H1 (cell line): ENCODE results near the gene NOS1AP. TPM values are rescaled to one million over a fixed set of nuclear protein-coding genes. Genes with fewer than 3 reads are reported as not detected.

Experiments
- CTCF ChIA-PET: fragments of 300-600 bp; sonication (Branson Sonifier 250); formaldehyde crosslinking; loops from one replicate; lab custom pipeline; 2021; ENCODE audit not compliant: partially characterized antibody; lab: Charles Lee
- POLR2A ChIA-PET: fragments of 300-600 bp; sonication (Branson Sonifier 250); formaldehyde crosslinking; loops from one replicate; lab custom pipeline; 2021; ENCODE audit warnings: inconsistent platforms; ENCODE audit not compliant: partially characterized antibody; lab: Charles Lee
- DNase-seq, 2 experiments: peaks; one replicate each; pipeline versions ENCODE4 v3.0.0 to v3.0.0-alpha.2; 2010 to 2022; ENCODE audit warnings: low spot score in 2 of 2, low read depth in 1 of 2, mixed read lengths in 1 of 2
- FAIRE-seq: peaks from 2 replicates; lab custom pipeline; 2011; peaks lifted over from hg19 to GRCh38; lab: Jason Lieb, UNC
- H2AFZ ChIP-seq: 2 replicates; pipeline ENCODE4 v1.8.1; 2012; ENCODE audit warnings: low read length, inconsistent platforms
- H2AK5ac ChIP-seq: 2 replicates; pipeline ENCODE4 v1.6.1; 2013; ENCODE audit warnings: low read depth, low read length
- H2BK120ac ChIP-seq: replicated peaks from 2 replicates; pipeline ENCODE3; 2013; ENCODE audit warnings: low read depth, low read length, inconsistent platforms
- H2BK12ac ChIP-seq: 2 replicates; pipeline ENCODE4 v1.6.1; 2013; ENCODE audit warnings: low read depth, low read length
- H2BK15ac ChIP-seq: 2 replicates; pipeline ENCODE4 v1.6.1; 2013; ENCODE audit warnings: low read length
- H2BK20ac ChIP-seq: 2 replicates; pipeline ENCODE4 v1.6.1; 2013; ENCODE audit warnings: low read length
- H2BK5ac ChIP-seq: 2 replicates; pipeline ENCODE4 v1.6.1; 2013; ENCODE audit warnings: low read depth, low read length
- H3K14ac ChIP-seq: 2 replicates; pipeline ENCODE4 v1.6.1; 2013; ENCODE audit warnings: inconsistent platforms; ENCODE audit not compliant: insufficient read length
- H3K18ac ChIP-seq: 2 replicates; pipeline ENCODE4 v1.6.1; 2013; ENCODE audit warnings: low read length; ENCODE audit errors: extremely low read depth
- H3K23ac ChIP-seq: 2 replicates; pipeline ENCODE4 v1.6.1; 2013; ENCODE audit warnings: inconsistent platforms; ENCODE audit not compliant: insufficient read length
- H3K23me2 ChIP-seq: 2 replicates; pipeline ENCODE4 v1.6.1; 2013; ENCODE audit warnings: low read depth, low read length
- H3K27ac ChIP-seq: 2 replicates; pipeline ENCODE4 v1.6.1; 2011; ENCODE audit warnings: low read depth, low read length, inconsistent platforms
- H3K27me3 ChIP-seq, 4 experiments: replicated peaks in 1 of 4; 1 replicate in 1 of 4; 2 replicates in 3 of 4; pipeline versions ENCODE4 v1.6.1 to v1.8.1; 2011 to 2013; ENCODE audit warnings: low read length in 3 of 4, mild to moderate bottlenecking in 3 of 4, inconsistent platforms in 2 of 4, mixed read lengths in 2 of 4, moderate library complexity in 1 of 4; ENCODE audit not compliant: control insufficient read depth in 3 of 4, insufficient read depth in 3 of 4; ENCODE audit errors: extremely low read depth in 1 of 4
- H3K36me3 ChIP-seq, 4 experiments: 2 replicates each; pipeline versions ENCODE4 v1.6.1 to v1.8.1; 2011 to 2013; ENCODE audit warnings: mild to moderate bottlenecking in 4 of 4, low read length in 3 of 4, moderate library complexity in 2 of 4, control low read depth in 1 of 4, inconsistent platforms in 1 of 4; ENCODE audit not compliant: insufficient read depth in 4 of 4, control insufficient read depth in 2 of 4
- H3K4ac ChIP-seq: replicated peaks from 2 replicates; pipeline ENCODE3; 2013; ENCODE audit warnings: low read length, low read depth, mixed read lengths, inconsistent platforms; ENCODE audit not compliant: insufficient read length
- H3K4me1 ChIP-seq, 4 experiments: replicated peaks in 1 of 4; 1 replicate in 1 of 4; 2 replicates in 3 of 4; pipeline versions ENCODE4 v1.6.1 to v1.8.1; 2011 to 2013; ENCODE audit warnings: low read length in 3 of 4, inconsistent platforms in 2 of 4, mixed read lengths in 1 of 4; ENCODE audit not compliant: insufficient read depth in 4 of 4, control insufficient read depth in 3 of 4
- H3K4me2 ChIP-seq, 2 experiments: 2 replicates each; pipeline versions ENCODE4 v1.6.1 to v1.8.1; 2011 to 2013; ENCODE audit warnings: low read depth in 2 of 2, low read length in 2 of 2, control low read depth in 1 of 2, inconsistent platforms in 1 of 2, mild to moderate bottlenecking in 1 of 2; ENCODE audit not compliant: insufficient read depth in 1 of 2
- H3K4me3 ChIP-seq, 4 experiments: fragments of 200-600, 300-600 bp in 1 of 4; sonication (generic), shearing (Covaris generic), sonication (Bioruptor Twin) in 1 of 4; 2 replicates each; pipeline versions ENCODE4 v1.5.1 to v1.8.1; 2011 to 2016; ENCODE audit warnings: low read length in 4 of 4, low read depth in 3 of 4, control low read depth in 2 of 4, inconsistent platforms in 2 of 4, mild to moderate bottlenecking in 2 of 4, mixed read lengths in 1 of 4, moderate library complexity in 1 of 4; ENCODE audit not compliant: insufficient read depth in 2 of 4; ENCODE audit errors: extremely low read depth in 1 of 4
- H3K56ac ChIP-seq: replicated peaks from 2 replicates; pipeline ENCODE3; 2013; ENCODE audit warnings: low read depth, mild to moderate bottlenecking, mixed read lengths, low read length, inconsistent platforms; ENCODE audit not compliant: insufficient read length
- H3K79me1 ChIP-seq: 2 replicates; pipeline ENCODE4 v1.6.1; 2013; ENCODE audit warnings: low read depth, low read length, control low read depth
- H3K79me2 ChIP-seq, 2 experiments: 2 replicates each; pipeline versions ENCODE4 v1.6.1 to v1.8.1; 2012 to 2013; ENCODE audit warnings: low read length in 2 of 2, mild to moderate bottlenecking in 2 of 2, inconsistent platforms in 1 of 2; ENCODE audit not compliant: insufficient read depth in 2 of 2, control insufficient read depth in 1 of 2
- H3K9ac ChIP-seq, 4 experiments: replicated peaks in 1 of 4; 1 replicate in 1 of 4; 2 replicates in 3 of 4; pipeline versions ENCODE4 v1.6.1 to v1.8.1; 2011 to 2013; ENCODE audit warnings: low read depth in 3 of 4, low read length in 3 of 4, control low read depth in 2 of 4, mild to moderate bottlenecking in 2 of 4, moderate library complexity in 2 of 4, inconsistent platforms in 1 of 4; ENCODE audit errors: extremely low read depth in 1 of 4
- H3K9me3 ChIP-seq, 2 experiments: 2 replicates each; pipeline versions ENCODE4 v1.6.1 to v1.8.1; 2012 to 2013; ENCODE audit warnings: mild to moderate bottlenecking in 2 of 2, moderate library complexity in 2 of 2, control low read depth in 1 of 2, inconsistent platforms in 1 of 2, low read depth in 1 of 2, low read length in 1 of 2, mixed read lengths in 1 of 2; ENCODE audit not compliant: insufficient read depth in 2 of 2
- H4K20me1 ChIP-seq, 2 experiments: replicated peaks in 1 of 2; 2 replicates each; pipeline versions ENCODE3 to v1.8.1; 2011 to 2013; ENCODE audit warnings: inconsistent platforms in 2 of 2, low read length in 2 of 2, mild to moderate bottlenecking in 1 of 2; ENCODE audit not compliant: insufficient read depth in 2 of 2, control insufficient read depth in 1 of 2
- H4K5ac ChIP-seq: 2 replicates; pipeline ENCODE4 v1.6.1; 2013; ENCODE audit warnings: low read length, low read depth, mixed read lengths, inconsistent platforms; ENCODE audit not compliant: insufficient read length
- H4K8ac ChIP-seq: 2 replicates; pipeline ENCODE4 v1.8.0; 2013; ENCODE audit warnings: mild to moderate bottlenecking, moderate library complexity, low read length, inconsistent platforms; ENCODE audit not compliant: insufficient read depth; ENCODE audit errors: extremely low read depth
- H4K91ac ChIP-seq: replicated peaks from 2 replicates; pipeline ENCODE3; 2013; ENCODE audit warnings: low read length, mixed read lengths, inconsistent platforms; ENCODE audit not compliant: insufficient read length
- HDAC2 ChIP-seq, 2 experiments: fragments of 300-600 bp in 1 of 2; sonication (generic) in 1 of 2; IDR thresholded peaks; 2 replicates each; pipeline ENCODE4 v1.6.1; 2011 to 2012; ENCODE audit warnings: low read depth in 2 of 2, low read length in 2 of 2, mild to moderate bottlenecking in 2 of 2, moderate library complexity in 2 of 2, borderline replicate concordance in 1 of 2, inconsistent platforms in 1 of 2
- HDAC6 ChIP-seq: IDR thresholded peaks from one replicate; pipeline ENCODE4 v1.7.1; 2012; ENCODE audit warnings: low read depth, mild to moderate bottlenecking, inconsistent platforms, low read length, moderate library complexity
- SP2 ChIP-seq: IDR thresholded peaks from 2 replicates; pipeline ENCODE4 v1.6.1; 2012; ENCODE audit warnings: mild to moderate bottlenecking, low read length, inconsistent platforms
- WGBS, 2 experiments: shearing (Covaris generic) in 1 of 2; methylation state at CpG; one replicate each; pipeline versions ENCODE4 v1.1.6 to v1.1.7; 2013 to 2015; ENCODE audit warnings: low lambda C conversion rate in 2 of 2, mixed read lengths in 2 of 2, inconsistent platforms in 1 of 2, low coverage in 1 of 2, missing lambda C conversion rate in 1 of 2; ENCODE audit not compliant: insufficient replicate concordance in 2 of 2, insufficient coverage in 1 of 2, insufficient read length in 1 of 2; ENCODE audit errors: extremely low coverage in 1 of 2, missing lambda C conversion rate in 1 of 2; 5-methylcytosine and 5-hydroxymethylcytosine counted together
- polyA plus RNA-seq, 7 experiments: library from polyadenylated mRNA; depleted of rRNA in 3 of 7; stranded (reverse) in 5 of 7; unstranded in 2 of 7; fragments of >200 nt in 5 of 7; fragments of 200-250 nt in 2 of 7; gene quantifications; 1 replicate in 5 of 7; 2 replicates in 1 of 7; 4 replicates in 1 of 7; pipeline versions ENCODE4 v1.2.1 to v1.2.3, GENCODE V29; 2011 to 2013; ENCODE audit warnings: missing spikeins in 2 of 7, mixed read lengths in 2 of 7
- total RNA-seq: library from RNA; stranded (reverse); fragmentation: NEBNext Ultra II Directional; extraction: Animal tissue kit (Norgen Biotek cat#: 25700); gene quantifications from 2 replicates; pipeline ENCODE4 v1.2.1, GENCODE V29; 2021

Gene NOS1AP
- total and polyA plus RNA-seq, 2 of the 8 experiments (the other 6 are each of a cell fraction or from before 2014, with no cell fraction given): 2.4 to 12.1 TPM

DNA sequence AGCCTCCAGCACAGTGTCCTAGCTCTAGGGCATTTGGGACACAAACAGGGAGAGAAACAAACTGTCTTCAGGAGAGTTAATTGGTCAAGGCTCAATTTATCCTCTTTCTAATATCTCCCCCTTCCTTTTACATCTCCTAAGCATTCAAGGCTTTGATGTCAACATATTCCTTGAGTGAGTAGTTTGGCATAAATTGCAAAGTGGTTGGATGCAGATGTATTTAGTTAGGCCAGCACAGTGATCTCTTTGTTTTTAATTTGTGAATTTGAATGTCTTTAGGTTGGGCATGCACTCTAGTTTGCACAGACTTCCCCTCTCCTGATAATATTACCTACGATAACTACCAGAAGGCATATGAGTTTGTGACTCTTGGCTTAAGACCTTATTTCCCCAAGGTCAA lies 33.3 kb upstream of the NOS1AP start:
- H3K14ac ChIP-seq: no peak overlapping the region
- no peak overlapping the region for H3K18ac ChIP-seq
- no peaks in the 10 kb centered on the region for H3K79me2 ChIP-seq
- no peaks in the 10 kb centered on the region for H3K36me3 ChIP-seq
- no peaks in the 10 kb centered on the region for H4K20me1 ChIP-seq
- H3K23ac ChIP-seq: no peak overlapping the region
- H3K4me2 ChIP-seq: no peak overlapping the region
- no peak overlapping the region for H2BK12ac ChIP-seq
- H4K5ac ChIP-seq: no peak overlapping the region
- no peak overlapping the region for H2BK20ac ChIP-seq
- H4K8ac ChIP-seq: no peak overlapping the region
- no peak for TF ChIP-seq SP2
- TF ChIP-seq HDAC2 (IDR thresholded peaks at IDR 0.05; ENCODE audit: borderline replicate concordance in 1 of 2, low read depth in 2 of 2, low read length in 2 of 2): no peak
- no peak for TF ChIP-seq HDAC6
- H2BK120ac ChIP-seq: no peak overlapping the region
- ChIA-PET POLR2A (no interaction called here), CTCF (interaction anchor here (0.9 to 7.4 kb wide), 18 partner anchors 9 to 346 kb away, joined by 3 to 180 read pairs (median 5); partner anchors contain the start of genes C1orf226 and OLFML2B)
- FAIRE-seq: no peak
- H3K4ac ChIP-seq: no peak overlapping the region
- no peak overlapping the region for H3K27ac ChIP-seq
- no peak overlapping the region for H4K91ac ChIP-seq
- H3K27me3 ChIP-seq: no peaks in the 10 kb centered on the region
- H2AK5ac ChIP-seq: no peak overlapping the region
- H2BK5ac ChIP-seq: no peak overlapping the region
- H3K23me2 ChIP-seq: peaks cover 2% of the 10 kb centered on the region; the same call in 1 of the 2 replicates
- H3K9me3 ChIP-seq: no peaks in the 10 kb centered on the region
- no peak overlapping the region for H3K4me3 ChIP-seq
- no peaks in the 10 kb centered on the region; a peak in 1 of 7 replicates for H3K4me1 ChIP-seq
- H2AFZ ChIP-seq: no peak overlapping the region
- no peaks in the 10 kb centered on the region for H3K79me1 ChIP-seq
- 96% methylated on average over 1 of the region's 1 CpG; no CpG with 5 or more reads in 1 of the 2 experiments for WGBS, 2 experiments
- no peak overlapping the region for H3K56ac ChIP-seq
- no peak for DNase-seq
- H3K9ac ChIP-seq: no peak overlapping the region
- no peak overlapping the region for H2BK15ac ChIP-seq
